Measurements from ENCODE around the gene ATP8A2. TPM values are rescaled to one million over a fixed set of nuclear protein-coding genes. Genes with fewer than 3 reads are reported as not detected.
A peak's percentile ranks its signal among the peaks of the same experiment; 100 is the strongest.

ATP8A2 gene
- total RNA-seq, 4 donors from 2014 or later, result not detected

GRCh38 chr13:25372284-25373081 lies 709 bp downstream of the ATP8A2 start:
- in situ Hi-C loops (cut with MboI; ENCODE audit: low sequenced_read_pairs in 4 of 4), result no loop called here
- H3K27me3 ChIP-seq, result peaks cover 23 to 56% (median 48%) of the 10 kb centered on the region in 3 donors

DNA sequence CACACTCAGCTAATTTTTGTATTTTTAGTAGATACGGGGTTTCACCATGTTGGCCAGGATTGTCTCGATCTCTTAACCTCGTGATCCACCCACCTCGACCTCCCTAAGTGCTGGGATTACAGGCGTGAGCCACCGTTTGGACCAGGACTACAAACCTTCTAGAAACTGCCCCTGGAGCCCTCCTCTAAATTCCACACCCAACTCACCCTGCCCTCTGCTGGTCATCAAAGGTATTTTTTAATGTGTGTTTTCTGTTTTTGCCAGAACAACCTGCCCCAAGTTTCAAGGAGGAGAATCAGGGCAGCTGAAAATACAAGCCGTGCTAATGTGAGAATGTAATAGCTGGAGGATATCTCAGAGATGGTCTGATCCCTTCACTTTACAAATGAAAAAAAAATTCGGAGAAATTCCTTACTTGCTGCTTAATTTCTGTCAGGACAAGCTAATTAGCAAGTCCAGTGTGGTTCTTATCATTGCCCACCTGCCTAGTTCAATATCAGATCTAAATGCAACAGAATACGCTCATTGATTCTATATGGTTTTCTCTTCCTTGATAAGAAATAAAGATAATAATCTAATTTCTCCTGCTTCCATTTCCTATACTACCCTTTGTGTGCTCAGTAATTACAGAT lies 4.1 kb downstream of the ATP8A2 start:
- DNase-seq (no peak), ATAC-seq (no peak)
- H3K4me3 ChIP-seq, result no peak overlapping the region
- H3K27me3 ChIP-seq, result peaks cover 20 to 37% (median 34%) of the 10 kb centered on the region in 3 donors
- H3K36me3 ChIP-seq, result no peaks in the 10 kb centered on the region
- no peaks in the 10 kb centered on the region for H3K9me3 ChIP-seq
- intact Hi-C loops (cut with DNase I; ENCODE audit: low total_unique reads), result no loop called here
- TF ChIP-seq CTCF (IDR thresholded peaks at IDR 0.05 in 4 of 5, conservative IDR thresholded peaks at IDR 0.05 in 1 of 5), result peak in 3 of 5 experiments; percentile 33 to 58 (median 40)
- TF ChIP-seq POLR2A (IDR thresholded peaks at IDR 0.05), result no peak
- H3K4me1 ChIP-seq, result no peaks in the 10 kb centered on the region
- no peak overlapping the region for H3K27ac ChIP-seq
- in situ Hi-C loops (cut with MboI; ENCODE audit: low sequenced_read_pairs in 4 of 4), result no loop called here

More at GRCh38 chr13:25372284-25373081, 709 bp downstream of the ATP8A2 start:
- Histone ChIP-seq H3K4me3 (peak overlapping the region in 2 of 4 donors; percentile 7 to 38), H3K27ac (no peak overlapping the region), H3K4me1 (no peaks in the 10 kb centered on the region), H3K36me3 (no peaks in the 10 kb centered on the region), H3K9me3 (no peaks in the 10 kb centered on the region)
- DNase-seq (no peak), ATAC-seq (no peak)
- TF ChIP-seq CTCF (IDR thresholded peaks at IDR 0.05 in 4 of 5, conservative IDR thresholded peaks at IDR 0.05 in 1 of 5), result no peak
- TF ChIP-seq POLR2A (IDR thresholded peaks at IDR 0.05), result no peak
- intact Hi-C loops (cut with DNase I; ENCODE audit: low total_unique reads), result no loop called here

- no peak overlapping the region for H3K27ac ChIP-seq
- H3K36me3 ChIP-seq, result no peaks in the 10 kb centered on the region
- intact Hi-C loops (cut with DNase I; ENCODE audit: low total_unique reads) (no loop called here), in situ Hi-C loops (cut with MboI; ENCODE audit: low sequenced_read_pairs in 4 of 4) (no loop called here)
- no peak for ATAC-seq
- H3K9me3 ChIP-seq, result no peaks in the 10 kb centered on the region
- DNase-seq, result no peak
- H3K4me3 ChIP-seq, result no peak overlapping the region
- no peaks in the 10 kb centered on the region for H3K4me1 ChIP-seq
- H3K27me3 ChIP-seq, result peaks cover 16 to 27% (median 25%) of the 10 kb centered on the region in 3 donors
- TF ChIP-seq CTCF (IDR thresholded peaks at IDR 0.05 in 4 of 5, conservative IDR thresholded peaks at IDR 0.05 in 1 of 5) (no peak), POLR2A (IDR thresholded peaks at IDR 0.05) (no peak)
Measured at GRCh38 chr13:25377244-25377962, 5.6 kb downstream of the ATP8A2 start.

- no peak for DNase-seq
- no peak for ATAC-seq
- in situ Hi-C loops (cut with MboI; ENCODE audit: low sequenced_read_pairs in 4 of 4), result no loop called here
- H3K9me3 ChIP-seq, result no peaks in the 10 kb centered on the region
- H3K27ac ChIP-seq, result no peak overlapping the region
- TF ChIP-seq CTCF (IDR thresholded peaks at IDR 0.05 in 4 of 5, conservative IDR thresholded peaks at IDR 0.05 in 1 of 5), result no peak
- TF ChIP-seq POLR2A (IDR thresholded peaks at IDR 0.05), result no peak
- intact Hi-C loops (cut with DNase I; ENCODE audit: low total_unique reads), result no loop called here
- H3K27me3 ChIP-seq, result peaks cover 4 to 17% (median 13%) of the 10 kb centered on the region in 3 donors
- H3K4me3 ChIP-seq, result no peak overlapping the region
- no peaks in the 10 kb centered on the region for H3K4me1 ChIP-seq
- no peaks in the 10 kb centered on the region for H3K36me3 ChIP-seq
Measured at GRCh38 chr13:25378528-25378927, 6.8 kb downstream of the ATP8A2 start.
